DOHH2 (cell line): Measurements from ENCODE around the gene SORL1-AS1.

Experiments
- EZH2phosphoT487 ChIP-seq: fragments of 200-600 bp; sonication (generic); IDR thresholded peaks from 2 replicates; pipeline ENCODE4 v1.6.1; 2017; ENCODE audit warnings: borderline replicate concordance, mild to moderate bottlenecking, antibody characterized with exemption, low read length, moderate library complexity, mixed read lengths
- TF ChIP-seq, protein P1 (sequence below): fragments of 200-600 bp; sonication (generic); IDR thresholded peaks from one replicate; pipeline ENCODE4 v1.5.1; 2014; ENCODE audit warnings: antibody characterized with exemption, mild to moderate bottlenecking, low read depth, low read length; ENCODE audit not compliant: poor library complexity, severe bottlenecking

DNA sequence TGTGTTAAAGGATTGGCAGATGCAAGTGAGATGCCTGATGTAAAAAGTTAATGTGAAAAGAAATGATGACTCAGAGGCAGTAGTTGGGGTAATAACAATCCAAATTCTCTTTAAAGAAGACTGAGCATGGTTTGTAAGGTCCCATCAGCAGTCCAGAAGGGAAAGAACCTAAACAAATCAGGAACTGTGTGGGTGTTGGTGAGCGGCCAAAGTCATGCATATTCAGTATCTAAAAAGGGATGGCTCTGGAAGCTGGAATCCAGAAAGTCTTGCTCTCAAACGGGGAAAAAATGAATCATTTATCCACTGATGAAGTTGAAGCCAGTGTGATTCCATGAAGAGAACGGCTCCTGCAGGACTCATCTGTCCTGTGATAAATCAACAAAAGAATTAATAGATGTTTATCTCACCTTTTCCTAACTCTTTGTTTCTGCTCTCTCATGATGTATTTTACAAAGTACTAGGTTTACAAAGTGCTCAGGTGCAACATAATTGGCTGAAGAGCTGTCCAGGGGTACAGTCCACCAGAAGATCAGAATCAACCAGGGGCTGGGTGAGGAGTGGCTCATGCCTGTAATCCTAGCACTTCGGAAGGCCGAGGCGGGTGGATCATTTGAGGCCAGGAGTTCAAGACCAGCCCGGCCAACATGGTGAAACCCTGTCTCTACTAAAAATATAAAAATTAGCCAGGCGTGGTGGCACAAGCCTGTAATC lies 20.5 kb upstream of the SORL1-AS1 start:
- TF ChIP-seq, protein P1, sequence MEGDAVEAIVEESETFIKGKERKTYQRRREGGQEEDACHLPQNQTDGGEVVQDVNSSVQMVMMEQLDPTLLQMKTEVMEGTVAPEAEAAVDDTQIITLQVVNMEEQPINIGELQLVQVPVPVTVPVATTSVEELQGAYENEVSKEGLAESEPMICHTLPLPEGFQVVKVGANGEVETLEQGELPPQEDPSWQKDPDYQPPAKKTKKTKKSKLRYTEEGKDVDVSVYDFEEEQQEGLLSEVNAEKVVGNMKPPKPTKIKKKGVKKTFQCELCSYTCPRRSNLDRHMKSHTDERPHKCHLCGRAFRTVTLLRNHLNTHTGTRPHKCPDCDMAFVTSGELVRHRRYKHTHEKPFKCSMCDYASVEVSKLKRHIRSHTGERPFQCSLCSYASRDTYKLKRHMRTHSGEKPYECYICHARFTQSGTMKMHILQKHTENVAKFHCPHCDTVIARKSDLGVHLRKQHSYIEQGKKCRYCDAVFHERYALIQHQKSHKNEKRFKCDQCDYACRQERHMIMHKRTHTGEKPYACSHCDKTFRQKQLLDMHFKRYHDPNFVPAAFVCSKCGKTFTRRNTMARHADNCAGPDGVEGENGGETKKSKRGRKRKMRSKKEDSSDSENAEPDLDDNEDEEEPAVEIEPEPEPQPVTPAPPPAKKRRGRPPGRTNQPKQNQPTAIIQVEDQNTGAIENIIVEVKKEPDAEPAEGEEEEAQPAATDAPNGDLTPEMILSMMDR = no peak
- no peak for TF ChIP-seq EZH2phosphoT487
